T-helper 2 cell treated with Interferon-gamma antibody and Interleukin-4, amounts not matched to agents 5 μg/mL and 100 μg/mL, for 36 hours (primary cell): ENCODE measurements around the gene FAM78B.

Source experiments
- DNase-seq: peaks from one replicate; pipeline ENCODE4 v3.0.0; 2021; ENCODE audit warnings: low spot score
- H3K27ac Mint-ChIP-seq: one replicate; pipeline ENCODE4 v1.8.0; 2021; ENCODE audit warnings: mild to moderate bottlenecking, mixed read lengths
- H3K27me3 Mint-ChIP-seq: one replicate; pipeline ENCODE4 v1.8.0; 2021; ENCODE audit warnings: low read depth, mixed read lengths
- H3K36me3 Mint-ChIP-seq: one replicate; pipeline ENCODE4 v1.8.0; 2021; ENCODE audit warnings: low read depth, mixed read lengths
- H3K4me1 Mint-ChIP-seq: one replicate; pipeline ENCODE4 v1.8.0; 2021; ENCODE audit warnings: low read depth, mixed read lengths
- H3K4me3 Mint-ChIP-seq: one replicate; pipeline ENCODE4 v1.8.0; 2022; ENCODE audit warnings: mild to moderate bottlenecking, moderate library complexity, mixed read lengths
- H3K9me3 Mint-ChIP-seq: one replicate; pipeline ENCODE4 v1.8.0; 2021; ENCODE audit warnings: mixed read lengths

The FAM78B gene

DNA sequence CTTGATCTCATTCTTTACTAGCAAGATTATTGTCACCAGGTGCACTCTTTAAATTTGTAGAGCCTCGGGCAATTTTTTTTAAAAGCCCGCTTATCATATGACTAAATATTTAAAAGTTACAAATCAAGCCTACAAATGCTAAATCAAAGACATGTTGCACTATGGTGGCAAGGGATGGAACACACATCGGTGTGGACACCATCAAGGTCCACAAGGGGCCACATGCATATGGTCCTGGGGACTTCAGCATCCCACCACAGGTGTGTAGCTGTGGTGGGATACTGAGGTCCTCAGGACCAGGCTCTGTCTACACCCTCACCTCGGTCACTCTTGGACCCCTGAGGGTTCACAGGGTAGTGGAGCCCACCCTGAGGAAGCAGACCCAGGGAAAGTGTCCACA is 45.8 kb downstream of the FAM78B start:
- H3K27me3 Mint-ChIP-seq: no peaks in the 10 kb centered on the region
- H3K9me3 Mint-ChIP-seq: no peaks in the 10 kb centered on the region
- H3K27ac Mint-ChIP-seq: no peak overlapping the region
- H3K4me1 Mint-ChIP-seq: no peaks in the 10 kb centered on the region
- DNase-seq: no peak
- no peaks in the 10 kb centered on the region for H3K36me3 Mint-ChIP-seq
- H3K4me3 Mint-ChIP-seq: no peak overlapping the region

- no peaks in the 10 kb centered on the region for H3K4me1 Mint-ChIP-seq
- H3K27ac Mint-ChIP-seq: no peak overlapping the region
- H3K27me3 Mint-ChIP-seq: no peaks in the 10 kb centered on the region
- H3K4me3 Mint-ChIP-seq: no peak overlapping the region
- no peak for DNase-seq
- no peaks in the 10 kb centered on the region for H3K9me3 Mint-ChIP-seq
- H3K36me3 Mint-ChIP-seq: no peaks in the 10 kb centered on the region
Measured at GRCh38 chr1:166120281-166120680, 46.5 kb downstream of the FAM78B start.

GRCh38 chr1:166119471-166119965 is 47.3 kb downstream of the FAM78B start:
- DNase-seq: no peak
- H3K27ac Mint-ChIP-seq: no peak overlapping the region
- H3K27me3 Mint-ChIP-seq: no peaks in the 10 kb centered on the region
- H3K36me3 Mint-ChIP-seq: no peaks in the 10 kb centered on the region
- no peak overlapping the region for H3K4me3 Mint-ChIP-seq
- no peaks in the 10 kb centered on the region for H3K4me1 Mint-ChIP-seq
- no peaks in the 10 kb centered on the region for H3K9me3 Mint-ChIP-seq

- no peak for DNase-seq
- no peaks in the 10 kb centered on the region for H3K9me3 Mint-ChIP-seq
- H3K4me3 Mint-ChIP-seq: no peak overlapping the region
- H3K27ac Mint-ChIP-seq: no peak overlapping the region
- H3K27me3 Mint-ChIP-seq: no peaks in the 10 kb centered on the region
- H3K4me1 Mint-ChIP-seq: no peaks in the 10 kb centered on the region
- no peaks in the 10 kb centered on the region for H3K36me3 Mint-ChIP-seq
Measured at GRCh38 chr1:166117776-166118175, 49.0 kb downstream of the FAM78B start.

DNA sequence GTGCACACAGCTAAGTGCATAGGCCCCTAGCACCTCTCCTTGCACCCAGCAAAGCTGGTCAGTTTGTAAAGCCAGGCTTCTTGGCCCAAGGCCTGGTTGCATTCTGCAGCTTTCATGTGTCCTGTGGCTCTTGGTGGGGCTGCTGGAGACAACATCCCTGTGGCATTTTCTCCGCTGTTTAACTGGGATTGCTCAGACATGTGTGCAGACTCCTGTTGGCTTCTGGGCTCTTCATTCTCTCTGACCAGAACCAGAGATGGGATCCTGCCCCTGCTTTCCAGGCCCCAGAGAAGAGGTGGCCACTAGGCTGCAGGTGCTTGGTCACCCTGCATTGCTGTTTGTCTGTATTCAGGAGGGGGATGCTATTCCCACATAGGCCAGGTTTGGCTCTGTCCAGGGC is 50.8 kb downstream of the FAM78B start:
- H3K9me3 Mint-ChIP-seq: no peaks in the 10 kb centered on the region
- no peak for DNase-seq
- H3K4me3 Mint-ChIP-seq: no peak overlapping the region
- H3K4me1 Mint-ChIP-seq: no peaks in the 10 kb centered on the region
- H3K27ac Mint-ChIP-seq: no peak overlapping the region
- H3K36me3 Mint-ChIP-seq: no peaks in the 10 kb centered on the region
- H3K27me3 Mint-ChIP-seq: no peaks in the 10 kb centered on the region

GRCh38 chr1:166114419-166114818 is 52.4 kb downstream of the FAM78B start:
- DNase-seq: no peak
- Mint-ChIP-seq H3K27ac (no peak overlapping the region), H3K4me1 (no peaks in the 10 kb centered on the region), H3K27me3 (no peaks in the 10 kb centered on the region), H3K9me3 (no peaks in the 10 kb centered on the region), H3K36me3 (no peaks in the 10 kb centered on the region), H3K4me3 (no peak overlapping the region)

DNA sequence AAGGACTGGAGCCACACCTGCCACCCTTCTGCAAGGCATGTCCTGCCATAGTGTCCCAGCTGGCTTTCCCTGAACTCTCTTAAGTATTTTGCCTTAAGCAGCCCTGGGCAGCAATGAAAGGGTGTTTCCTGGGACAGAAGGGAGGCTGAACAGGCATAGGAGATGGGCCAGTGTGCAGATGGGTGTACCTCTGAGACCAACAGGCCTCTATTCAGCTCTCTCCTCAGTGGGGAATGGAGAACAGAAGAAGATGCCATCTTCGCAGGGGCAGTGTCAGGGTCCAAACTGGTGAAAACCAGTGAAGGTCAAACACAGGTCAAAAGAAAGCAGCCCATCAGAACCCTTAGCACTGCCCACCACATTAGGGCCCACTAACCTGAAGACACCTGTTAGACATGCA is 53.2 kb downstream of the FAM78B start:
- no peaks in the 10 kb centered on the region for H3K4me1 Mint-ChIP-seq
- H3K27ac Mint-ChIP-seq: no peak overlapping the region
- H3K36me3 Mint-ChIP-seq: no peaks in the 10 kb centered on the region
- DNase-seq: no peak
- no peaks in the 10 kb centered on the region for H3K27me3 Mint-ChIP-seq
- no peak overlapping the region for H3K4me3 Mint-ChIP-seq
- no peaks in the 10 kb centered on the region for H3K9me3 Mint-ChIP-seq

GRCh38 chr1:166113031-166113430 is 53.8 kb downstream of the FAM78B start:
- no peaks in the 10 kb centered on the region for H3K4me1 Mint-ChIP-seq
- H3K4me3 Mint-ChIP-seq: no peak overlapping the region
- no peak for DNase-seq
- H3K9me3 Mint-ChIP-seq: no peaks in the 10 kb centered on the region
- H3K27me3 Mint-ChIP-seq: no peaks in the 10 kb centered on the region
- no peaks in the 10 kb centered on the region for H3K36me3 Mint-ChIP-seq
- H3K27ac Mint-ChIP-seq: no peak overlapping the region

DNA sequence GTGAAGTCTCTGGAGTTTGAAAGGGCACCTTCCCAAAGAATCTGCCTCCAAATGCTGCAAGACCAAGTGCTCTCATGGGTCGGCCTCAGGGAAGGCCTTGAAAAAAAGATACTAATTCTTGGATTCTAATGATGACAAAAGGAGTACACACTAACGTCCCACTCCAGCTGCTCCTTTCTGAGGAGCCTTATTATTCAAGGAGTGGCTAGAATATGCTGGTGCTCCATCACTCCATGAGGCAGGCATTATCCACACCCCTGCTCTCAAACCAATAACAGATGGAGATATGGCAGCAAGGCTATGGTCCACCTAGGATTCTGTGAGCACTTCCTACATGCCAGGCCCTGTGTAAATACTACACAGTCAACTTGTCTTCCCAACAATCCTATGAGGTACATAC is 54.4 kb downstream of the FAM78B start:
- H3K4me3 Mint-ChIP-seq: no peak overlapping the region

DNA sequence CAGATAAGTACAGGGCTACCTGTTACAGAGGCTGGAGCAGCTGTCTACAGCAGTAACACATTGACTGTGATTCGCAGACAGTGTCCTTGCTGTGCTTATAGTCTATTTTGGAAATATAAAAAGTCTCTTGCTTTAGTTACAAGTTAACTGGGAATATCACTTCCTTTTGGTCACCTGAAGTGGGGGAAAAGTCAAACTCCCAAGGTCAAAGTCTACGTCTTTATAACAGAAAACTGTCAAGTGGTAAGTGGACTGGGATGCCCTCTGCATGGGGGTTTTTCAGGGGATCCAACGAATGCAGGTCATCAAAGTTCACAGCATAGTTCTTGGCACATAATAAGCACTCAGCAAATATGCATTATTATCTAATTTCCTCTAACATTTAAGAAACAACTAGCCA is 55.4 kb downstream of the FAM78B start:
- Mint-ChIP-seq H3K4me3 (no peak overlapping the region), H3K27ac (no peak overlapping the region), H3K9me3 (no peaks in the 10 kb centered on the region), H3K36me3 (no peaks in the 10 kb centered on the region), H3K27me3 (peaks cover 4% of the 10 kb centered on the region), H3K4me1 (no peaks in the 10 kb centered on the region)
- no peak for DNase-seq

More for the DNA sequence above, 54.4 kb downstream of the FAM78B start:
- DNase-seq: no peak
- no peaks in the 10 kb centered on the region for H3K27me3 Mint-ChIP-seq
- no peaks in the 10 kb centered on the region for H3K4me1 Mint-ChIP-seq
- no peak overlapping the region for H3K27ac Mint-ChIP-seq
- no peaks in the 10 kb centered on the region for H3K9me3 Mint-ChIP-seq
- no peaks in the 10 kb centered on the region for H3K36me3 Mint-ChIP-seq

GRCh38 chr1:166090244-166090643 is 76.6 kb downstream of the FAM78B start:
- Mint-ChIP-seq H3K4me1 (peaks cover 8% of the 10 kb centered on the region), H3K4me3 (no peak overlapping the region), H3K27me3 (no peaks in the 10 kb centered on the region), H3K9me3 (no peaks in the 10 kb centered on the region), H3K27ac (no peak overlapping the region), H3K36me3 (no peaks in the 10 kb centered on the region)
- no peak for DNase-seq

- Mint-ChIP-seq H3K27ac (no peak overlapping the region), H3K4me1 (peaks cover 8% of the 10 kb centered on the region), H3K27me3 (no peaks in the 10 kb centered on the region)
Measured at GRCh38 chr1:166089804-166090203, 77.0 kb downstream of the FAM78B start.

DNA sequence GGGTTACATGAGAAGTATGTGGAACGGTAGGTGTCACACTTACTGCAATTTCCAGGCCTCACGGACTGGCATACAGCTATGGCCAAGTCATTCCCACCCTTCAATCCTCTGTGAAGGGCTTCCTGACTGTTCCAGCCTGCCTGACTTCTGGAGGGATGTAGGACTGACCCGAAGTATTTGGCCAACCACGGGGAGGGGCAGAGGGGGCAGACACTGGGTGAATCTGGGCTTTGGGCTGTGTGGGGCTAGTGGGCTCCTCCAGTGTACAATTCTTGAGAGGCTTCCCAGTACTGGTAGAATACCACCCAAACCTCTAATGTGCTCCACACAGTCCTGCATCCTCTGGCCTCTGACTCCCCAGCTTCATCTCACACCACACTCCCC is 78.2 kb downstream of the FAM78B start:
- Mint-ChIP-seq H3K4me1 (peaks cover 15% of the 10 kb centered on the region), H3K4me3 (no peak overlapping the region), H3K27me3 (no peaks in the 10 kb centered on the region), H3K9me3 (no peaks in the 10 kb centered on the region), H3K27ac (no peak overlapping the region), H3K36me3 (no peaks in the 10 kb centered on the region)
- DNase-seq: no peak

More at GRCh38 chr1:166089804-166090203, 77.0 kb downstream of the FAM78B start:
- no peaks in the 10 kb centered on the region for H3K36me3 Mint-ChIP-seq
- H3K4me3 Mint-ChIP-seq: peak overlapping the region; percentile 5
- H3K9me3 Mint-ChIP-seq: no peaks in the 10 kb centered on the region
- DNase-seq: no peak

GRCh38 chr1:166087734-166088571 is 78.8 kb downstream of the FAM78B start:
- no peaks in the 10 kb centered on the region for H3K9me3 Mint-ChIP-seq
- no peak overlapping the region for H3K4me3 Mint-ChIP-seq
- H3K27ac Mint-ChIP-seq: no peak overlapping the region
- no peaks in the 10 kb centered on the region for H3K27me3 Mint-ChIP-seq
- H3K36me3 Mint-ChIP-seq: no peaks in the 10 kb centered on the region
- DNase-seq: no peak
- H3K4me1 Mint-ChIP-seq: peaks cover 15% of the 10 kb centered on the region
